GM23338 (cell line): ENCODE measurements around the gene SMTNL1. TPM values are rescaled to one million over a fixed set of nuclear protein-coding genes. Genes with fewer than 3 reads are reported as not detected.

Experiments
- ATAC-seq: fragments of 200-7000 bp; cut with Tn5 transposase; 3 replicates; pipeline ENCODE4 v1.9.1; 2020
- DNase-seq: peaks from one replicate; pipeline ENCODE4 v3.0.0-alpha.2; 2015; ENCODE audit warnings: low spot score
- H2AFZ ChIP-seq: fragments of 200-600 bp; sonication (generic); 2 replicates; pipeline ENCODE4 v1.8.0; 2016; ENCODE audit warnings: antibody characterized with exemption, mild to moderate bottlenecking, moderate library complexity
- H3F3A ChIP-seq: fragments of 200-600 bp; sonication (generic); replicated peaks from 2 replicates; pipeline ENCODE4 v1.8.0; 2017; ENCODE audit warnings: antibody characterized with exemption, mixed run types, low read depth
- H3K27ac ChIP-seq: fragments of 200-600 bp; sonication (generic); 2 replicates; pipeline ENCODE4 v1.6.1; 2016; ENCODE audit warnings: low read depth
- H3K27me3 ChIP-seq: fragments of 200-600 bp; sonication (generic); 2 replicates; pipeline ENCODE4 v1.8.0; 2016; ENCODE audit warnings: mild to moderate bottlenecking, mixed run types, moderate library complexity; ENCODE audit not compliant: insufficient read depth
- H3K36me3 ChIP-seq: fragments of 200-600 bp; sonication (generic); 2 replicates; pipeline ENCODE4 v1.8.0; 2016; ENCODE audit warnings: mild to moderate bottlenecking; ENCODE audit not compliant: insufficient read depth
- H3K4me1 ChIP-seq: fragments of 200-600 bp; sonication (generic); 2 replicates; pipeline ENCODE4 v1.8.0; 2016; ENCODE audit warnings: mild to moderate bottlenecking, moderate library complexity; ENCODE audit not compliant: insufficient read depth
- H3K4me2 ChIP-seq: fragments of 200-600 bp; sonication (generic); 2 replicates; pipeline ENCODE4 v1.7.1; 2017; ENCODE audit warnings: mixed run types
- H3K4me3 ChIP-seq: fragments of 200-600 bp; sonication (generic); 2 replicates; pipeline ENCODE4 v1.6.1; 2016; ENCODE audit warnings: mixed run types
- H3K79me2 ChIP-seq: fragments of 200-600 bp; sonication (generic); replicated peaks from 2 replicates; pipeline ENCODE4 v1.8.0; 2017; ENCODE audit warnings: mild to moderate bottlenecking; ENCODE audit not compliant: insufficient read depth
- H3K9me2 ChIP-seq: fragments of 200-600 bp; sonication (generic); 2 replicates; pipeline ENCODE4 v1.8.0; 2017; ENCODE audit not compliant: insufficient read depth
- H4K20me1 ChIP-seq: fragments of 200-600 bp; sonication (generic); replicated peaks from 2 replicates; pipeline ENCODE4 v1.8.0; 2017; ENCODE audit warnings: mild to moderate bottlenecking; ENCODE audit not compliant: insufficient read depth
- H3K27ac Mint-ChIP-seq: 2 replicates; pipeline ENCODE4 v1.8.0; 2020; ENCODE audit warnings: inconsistent platforms, mild to moderate bottlenecking, moderate library complexity, mixed read lengths
- H3K27me3 Mint-ChIP-seq: 3 replicates; pipeline ENCODE4 v1.8.0; 2022; ENCODE audit warnings: low read depth, mild to moderate bottlenecking, moderate library complexity, mixed read lengths, inconsistent platforms; ENCODE audit not compliant: insufficient read depth, poor library complexity
- H3K36me3 Mint-ChIP-seq: 3 replicates; pipeline ENCODE4 v1.8.0; 2021; ENCODE audit warnings: low read depth, mild to moderate bottlenecking, inconsistent platforms, moderate library complexity, mixed read lengths
- H3K4me1 Mint-ChIP-seq: 3 replicates; pipeline ENCODE4 v1.8.0; 2020; ENCODE audit warnings: mild to moderate bottlenecking, inconsistent platforms, mixed read lengths
- H3K4me3 Mint-ChIP-seq: 3 replicates; pipeline ENCODE4 v1.8.0; 2021; ENCODE audit warnings: moderate library complexity, mild to moderate bottlenecking, inconsistent platforms, mixed read lengths
- H3K9me3 Mint-ChIP-seq: 3 replicates; pipeline ENCODE4 v1.8.0; 2020; ENCODE audit warnings: moderate library complexity, mild to moderate bottlenecking, inconsistent platforms, mixed read lengths
- CREB1 ChIP-seq: fragments of 250-450 bp; sonication (Bioruptor Pico); IDR thresholded peaks from 2 replicates; pipeline ENCODE4 v1.5.0; 2020; ENCODE audit warnings: low read depth, mild to moderate bottlenecking, moderate library complexity
- ZNF462 ChIP-seq: fragments of 250-450 bp; sonication (Bioruptor Pico); IDR thresholded peaks from 2 replicates; pipeline ENCODE4 v1.5.0; 2020; ENCODE audit warnings: mild to moderate bottlenecking, moderate library complexity
- polyA plus RNA-seq: library from polyadenylated mRNA; unstranded; fragments of >200 nt; fragmentation: Nextera tagmentation; extraction: Ambion mirVana; gene quantifications from 2 replicates; pipeline ENCODE4 v1.2.1, GENCODE V29; 2016
- total RNA-seq: library from RNA; depleted of rRNA; stranded (reverse); fragments of >200 nt; shearing (Covaris generic); gene quantifications from 2 replicates; pipeline ENCODE4 v1.2.3, GENCODE V29; 2014

Gene SMTNL1
- total and polyA plus RNA-seq, 2 experiments from 2014 or later = 0.31 to 0.70 TPM

GRCh38 chr11:57542582-57542981, 5.2 kb downstream of the SMTNL1 start:
- TF ChIP-seq ZNF462 = no peak
- no peak overlapping the region for H3K27ac Mint-ChIP-seq
- no peaks in the 10 kb centered on the region for H3K27me3 ChIP-seq
- H3F3A ChIP-seq = no peaks in the 10 kb centered on the region
- peaks cover 28% of the 10 kb centered on the region for H3K4me1 Mint-ChIP-seq
- H3K4me1 ChIP-seq = peaks cover 16% of the 10 kb centered on the region; the same call in 1 of the 2 replicates
- H4K20me1 ChIP-seq = no peaks in the 10 kb centered on the region
- peaks cover 3% of the 10 kb centered on the region; the same call in 1 of the 3 replicates for H3K36me3 Mint-ChIP-seq
- no peaks in the 10 kb centered on the region for H3K36me3 ChIP-seq
- H3K9me2 ChIP-seq = no peaks in the 10 kb centered on the region
- ATAC-seq (no peak; the same call in 2 of the 3 replicates), DNase-seq (no peak)
- H3K79me2 ChIP-seq = no peaks in the 10 kb centered on the region
- peaks cover 3% of the 10 kb centered on the region; the same call in 2 of the 3 replicates for H3K9me3 Mint-ChIP-seq
- no peak overlapping the region for H3K27ac ChIP-seq
- peak overlapping the region; percentile 14; the same call in 1 of the 3 replicates for H3K4me3 Mint-ChIP-seq
- no peak overlapping the region for H2AFZ ChIP-seq
- no peak overlapping the region for H3K4me3 ChIP-seq
- H3K27me3 Mint-ChIP-seq = peaks cover 20% of the 10 kb centered on the region
- H3K4me2 ChIP-seq = 0 out of 2 replicates have a peak overlapping the region, but pooled peaks have one; percentile 26

GRCh38 chr11:57543593-57543992, 6.2 kb downstream of the SMTNL1 start:
- TF ChIP-seq CREB1 (CRISPR knock-in tag) = no peak
- ATAC-seq = peak; percentile 71
- no peaks in the 10 kb centered on the region for H3K9me2 ChIP-seq
- H3K4me2 ChIP-seq = peak overlapping the region; percentile 70
- H2AFZ ChIP-seq = 0 out of 2 replicates have a peak overlapping the region, but pooled peaks have one; percentile 76
- no peak overlapping the region for H3K27ac ChIP-seq
- peak overlapping the region; percentile 9; the same call in 1 of the 3 replicates for H3K4me3 Mint-ChIP-seq
- H3K27me3 Mint-ChIP-seq = peaks cover 18% of the 10 kb centered on the region
- no peak overlapping the region for H3K27ac Mint-ChIP-seq
- no peak overlapping the region for H3K4me3 ChIP-seq
- no peaks in the 10 kb centered on the region for H3K79me2 ChIP-seq
- DNase-seq = peak; percentile 60
- peaks cover 20% of the 10 kb centered on the region for H3K4me1 Mint-ChIP-seq
- H3K36me3 ChIP-seq = no peaks in the 10 kb centered on the region
- H3K36me3 Mint-ChIP-seq = peaks cover 5% of the 10 kb centered on the region; the same call in 1 of the 3 replicates
- H4K20me1 ChIP-seq = no peaks in the 10 kb centered on the region
- H3K27me3 ChIP-seq = no peaks in the 10 kb centered on the region
- peaks cover 16% of the 10 kb centered on the region; the same call in 1 of the 2 replicates for H3K4me1 ChIP-seq
- H3K9me3 Mint-ChIP-seq = peaks cover 3% of the 10 kb centered on the region; the same call in 2 of the 3 replicates
- no peaks in the 10 kb centered on the region for H3F3A ChIP-seq
